Testis (tissue), 3 donors: ENCODE data around the gene NAT8L. TPM values are rescaled to one million over a fixed set of nuclear protein-coding genes. Genes with fewer than 3 reads are reported as not detected.
A peak's percentile ranks its signal among the peaks of the same experiment; 100 is the strongest.

ENCODE experiments used
- DNase-seq: peaks from one replicate; pipeline ENCODE4 v3.0.0-alpha.2; 2019
- H3K27ac ChIP-seq, 2 donors: fragments of 200-600 bp; sonication (generic); one replicate each; pipeline ENCODE4 v1.5.1; 2019
- H3K27me3 ChIP-seq: fragments of 200-600 bp; sonication (generic); one replicate; pipeline ENCODE4 v1.5.1; 2019
- H3K36me3 ChIP-seq: fragments of 200-600 bp; sonication (generic); one replicate; pipeline ENCODE4 v1.5.1; 2017; ENCODE audit warnings: low read depth; ENCODE audit errors: missing control alignments
- H3K4me1 ChIP-seq: fragments of 200-600 bp; sonication (generic); one replicate; pipeline ENCODE4 v1.5.1; 2019
- H3K4me3 ChIP-seq, 2 donors: fragments of 200-600 bp; sonication (generic); one replicate each; pipeline ENCODE4 v1.5.1; 2017 to 2019
- H3K9me3 ChIP-seq: fragments of 200-600 bp; sonication (generic); one replicate; pipeline ENCODE4 v1.5.1; 2017
- CTCF ChIP-seq, 3 experiments: fragments of 450-650 bp in 2 of 3; fragments of 200-600 bp in 1 of 3; sonication (generic) in 1 of 3; IDR thresholded peaks; one replicate each; pipeline ENCODE4 v1.5.1; 2016 to 2019; ENCODE audit warnings: antibody characterized with exemption in 3 of 3, mild to moderate bottlenecking in 2 of 3, moderate library complexity in 1 of 3
- POLR2A ChIP-seq: fragments of 450-650 bp; IDR thresholded peaks from one replicate; pipeline ENCODE4 v1.6.1; 2017; ENCODE audit warnings: antibody characterized with exemption, mild to moderate bottlenecking, moderate library complexity
- WGBS, 2 donors: methylation state at CpG; one replicate each; pipeline ENCODE4 v1.1.5; 2018; 5-methylcytosine and 5-hydroxymethylcytosine counted together
- intact Hi-C: fragments of 100-400 bp; cut with DNase I; formaldehyde crosslinking; loops from one replicate; pipeline ENCODE4 v1.15.1; 2023; ENCODE audit warnings: low total_unique reads
- polyA plus RNA-seq: library from polyadenylated mRNA; stranded (reverse); fragments of 350-450 nt; fragmentation: Illumina TruSeq; extraction: RNeasy Lipid Tissue Mini Kit (QIAGEN cat#74804); gene quantifications from one replicate; pipeline ENCODE4 v1.2.3, GENCODE V29; 2014; ENCODE audit warnings: low read depth, low replicate concordance; ENCODE audit not compliant: insufficient read depth
- total RNA-seq, 2 donors: library from RNA; depleted of rRNA; stranded (reverse); fragments of >200 nt; gene quantifications; one replicate each; pipeline ENCODE4 v1.2.3, GENCODE V29; 2016

NAT8L gene
- total and polyA plus RNA-seq, 3 donors from 2014 or later = 36.6 to 82.9 (median 56.6) TPM

GRCh38 chr4:2069161-2069971 is 10.2 kb downstream of the NAT8L start:
- Histone ChIP-seq H3K9me3 (no peaks in the 10 kb centered on the region), H3K27ac (no peak overlapping the region), H3K27me3 (no peaks in the 10 kb centered on the region), H3K4me3 (no peak overlapping the region), H3K36me3 (no peaks in the 10 kb centered on the region), H3K4me1 (peaks cover 56% of the 10 kb centered on the region)
- intact Hi-C loops = no loop called here
- TF ChIP-seq POLR2A = no peak
- no peak for TF ChIP-seq CTCF (IDR thresholded peaks at IDR 0.05)
- 86 to 90% methylated on average over 11 to 17 of the region's 17 CpGs for WGBS, 2 donors
- DNase-seq = no peak

- 85 to 86% methylated on average over 4 to 14 of the region's 14 CpGs for WGBS, 2 donors
- DNase-seq = no peak
- no peak overlapping the region for H3K4me3 ChIP-seq
- H3K27me3 ChIP-seq = no peaks in the 10 kb centered on the region
- H3K27ac ChIP-seq = no peak overlapping the region
- intact Hi-C loops = no loop called here
- H3K36me3 ChIP-seq = no peaks in the 10 kb centered on the region
- TF ChIP-seq POLR2A (no peak), CTCF (IDR thresholded peaks at IDR 0.05) (no peak)
- H3K4me1 ChIP-seq = peaks cover 53% of the 10 kb centered on the region
- no peaks in the 10 kb centered on the region for H3K9me3 ChIP-seq
Observed at GRCh38 chr4:2069986-2070385, 10.9 kb downstream of the NAT8L start.

- Histone ChIP-seq H3K27ac (no peak overlapping the region), H3K4me1 (peaks cover 48% of the 10 kb centered on the region), H3K27me3 (no peaks in the 10 kb centered on the region), H3K36me3 (no peaks in the 10 kb centered on the region), H3K9me3 (no peaks in the 10 kb centered on the region), H3K4me3 (no peak overlapping the region)
- WGBS, 2 donors = 84 to 98% methylated on average over 9 to 22 of the region's 22 CpGs
- intact Hi-C loops = no loop called here
- no peak for DNase-seq
- no peak for TF ChIP-seq POLR2A
- no peak for TF ChIP-seq CTCF (IDR thresholded peaks at IDR 0.05)
Observed at GRCh38 chr4:2070421-2071251, 11.5 kb downstream of the NAT8L start.

- Histone ChIP-seq H3K27ac (no peak overlapping the region), H3K4me1 (peaks cover 46% of the 10 kb centered on the region), H3K9me3 (no peaks in the 10 kb centered on the region), H3K36me3 (no peaks in the 10 kb centered on the region), H3K4me3 (no peak overlapping the region), H3K27me3 (no peaks in the 10 kb centered on the region)
- WGBS, 2 donors = 41% methylated on average over 11 of the region's 16 CpGs; no CpG with 5 or more reads in 1 of the 2 donors
- TF ChIP-seq POLR2A = no peak
- TF ChIP-seq CTCF (IDR thresholded peaks at IDR 0.05) = no peak
- intact Hi-C loops = no loop called here
- DNase-seq = peak; percentile 68
Observed at GRCh38 chr4:2071252-2071911, 12.3 kb downstream of the NAT8L start.
